NB4 (cell line): ENCODE results near the gene TRMU.

Source experiments
- MAX ChIP-seq: IDR thresholded peaks from 2 replicates; pipeline ENCODE4 v1.6.1; 2011; ENCODE audit warnings: low read depth, low read length
- POLR2A ChIP-seq: IDR thresholded peaks from 2 replicates; pipeline ENCODE4 v1.6.1; 2011; ENCODE audit warnings: mild to moderate bottlenecking; ENCODE audit not compliant: insufficient read length; ENCODE audit errors: extremely low read depth
- TF ChIP-seq, protein P1 (sequence below): IDR thresholded peaks from one replicate; pipeline ENCODE4 v1.5.1; 2012; ENCODE audit warnings: low read depth, low read length

- no peak for TF ChIP-seq POLR2A
- TF ChIP-seq, protein P1, sequence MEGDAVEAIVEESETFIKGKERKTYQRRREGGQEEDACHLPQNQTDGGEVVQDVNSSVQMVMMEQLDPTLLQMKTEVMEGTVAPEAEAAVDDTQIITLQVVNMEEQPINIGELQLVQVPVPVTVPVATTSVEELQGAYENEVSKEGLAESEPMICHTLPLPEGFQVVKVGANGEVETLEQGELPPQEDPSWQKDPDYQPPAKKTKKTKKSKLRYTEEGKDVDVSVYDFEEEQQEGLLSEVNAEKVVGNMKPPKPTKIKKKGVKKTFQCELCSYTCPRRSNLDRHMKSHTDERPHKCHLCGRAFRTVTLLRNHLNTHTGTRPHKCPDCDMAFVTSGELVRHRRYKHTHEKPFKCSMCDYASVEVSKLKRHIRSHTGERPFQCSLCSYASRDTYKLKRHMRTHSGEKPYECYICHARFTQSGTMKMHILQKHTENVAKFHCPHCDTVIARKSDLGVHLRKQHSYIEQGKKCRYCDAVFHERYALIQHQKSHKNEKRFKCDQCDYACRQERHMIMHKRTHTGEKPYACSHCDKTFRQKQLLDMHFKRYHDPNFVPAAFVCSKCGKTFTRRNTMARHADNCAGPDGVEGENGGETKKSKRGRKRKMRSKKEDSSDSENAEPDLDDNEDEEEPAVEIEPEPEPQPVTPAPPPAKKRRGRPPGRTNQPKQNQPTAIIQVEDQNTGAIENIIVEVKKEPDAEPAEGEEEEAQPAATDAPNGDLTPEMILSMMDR: no peak
- TF ChIP-seq MAX: no peak
Measured at GRCh38 chr22:46376111-46376510, 40.6 kb downstream of the TRMU start.
